HL-60 (cell line): Measurements from ENCODE around the gene STAB2.

Experiments
- DNase-seq, 2 experiments: peaks; one replicate each; pipeline ENCODE4 v3.0.0-alpha.2; 2010 to 2020; ENCODE audit warnings: low read depth in 1 of 2, low spot score in 1 of 2
- H3K27ac ChIP-seq: fragments of 250-450 bp; sonication (Bioruptor Pico); replicated peaks from 2 replicates; pipeline ENCODE4 v1.5.1; 2020; ENCODE audit warnings: mild to moderate bottlenecking, moderate library complexity
- H3K27me3 ChIP-seq: fragments of 250-450 bp; sonication (Bioruptor Pico); 2 replicates; pipeline ENCODE4 v1.5.1; 2021; ENCODE audit warnings: mild to moderate bottlenecking, moderate library complexity; ENCODE audit not compliant: insufficient read depth, poor library complexity, severe bottlenecking
- H3K4me3 ChIP-seq: replicated peaks from 2 replicates; pipeline ENCODE4 v1.5.1; 2011; ENCODE audit warnings: mild to moderate bottlenecking, control low read depth, low read length; ENCODE audit not compliant: insufficient read depth
- GABPA ChIP-seq: IDR thresholded peaks from 2 replicates; pipeline ENCODE4 v1.6.1; 2012; ENCODE audit warnings: low read depth
- POLR2AphosphoS5 ChIP-seq: IDR thresholded peaks from 2 replicates; pipeline ENCODE4 v1.6.1; 2012; ENCODE audit warnings: low read depth
- SPI1 ChIP-seq: IDR thresholded peaks from 2 replicates; pipeline ENCODE4 v1.6.1; 2012; ENCODE audit warnings: low read depth, mild to moderate bottlenecking, borderline replicate concordance
- TF ChIP-seq, protein P1 (sequence below): IDR thresholded peaks from one replicate; pipeline ENCODE4 v1.5.1; 2011; ENCODE audit warnings: low read length, control low read depth, inconsistent platforms; ENCODE audit not compliant: insufficient read depth
- TF ChIP-seq, protein P2 (sequence below): IDR thresholded peaks from 2 replicates; pipeline ENCODE4 v1.6.1; 2012; ENCODE audit warnings: low read depth; ENCODE audit not compliant: insufficient replicate concordance

The STAB2 gene

DNA sequence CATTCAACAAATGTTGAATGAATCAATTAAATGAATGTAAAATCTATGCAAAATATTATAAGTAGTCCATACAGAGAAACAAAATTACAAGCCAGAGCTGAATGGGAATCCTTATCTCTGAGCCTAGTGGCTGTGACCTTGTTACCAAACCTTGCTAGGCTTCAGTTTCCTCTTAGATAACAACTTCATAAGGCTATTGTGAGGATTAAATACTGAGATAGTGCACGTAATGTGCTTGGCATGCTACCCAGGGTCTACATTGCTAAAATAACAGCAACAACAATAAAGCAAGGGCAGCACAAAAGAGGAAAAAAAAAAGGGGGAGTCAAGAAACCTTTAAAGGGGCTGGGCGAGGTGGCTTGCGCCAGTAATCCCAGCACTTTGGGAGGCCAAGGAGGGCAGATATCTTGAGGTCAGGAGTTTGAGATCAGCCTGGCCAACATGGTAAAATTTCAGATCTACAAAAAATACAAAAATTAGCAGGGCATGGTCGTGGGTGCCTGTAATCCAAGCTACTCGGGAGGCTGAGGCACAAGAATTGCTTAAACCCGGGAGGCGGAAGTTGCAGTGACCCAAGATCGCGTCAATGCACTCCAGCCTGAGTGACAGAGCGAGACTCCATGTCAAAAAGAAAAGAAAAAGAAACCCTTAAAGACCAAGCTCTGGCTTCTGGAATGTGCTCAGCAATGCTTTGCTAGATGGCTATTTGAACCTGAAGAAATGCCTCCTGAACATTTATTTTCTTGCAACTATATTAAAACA lies 14.1 kb downstream of the STAB2 start:
- no peak overlapping the region for H3K27ac ChIP-seq
- no peak overlapping the region for H3K4me3 ChIP-seq
- no peak for DNase-seq
- H3K27me3 ChIP-seq = no peaks in the 10 kb centered on the region
- TF ChIP-seq, protein P1, sequence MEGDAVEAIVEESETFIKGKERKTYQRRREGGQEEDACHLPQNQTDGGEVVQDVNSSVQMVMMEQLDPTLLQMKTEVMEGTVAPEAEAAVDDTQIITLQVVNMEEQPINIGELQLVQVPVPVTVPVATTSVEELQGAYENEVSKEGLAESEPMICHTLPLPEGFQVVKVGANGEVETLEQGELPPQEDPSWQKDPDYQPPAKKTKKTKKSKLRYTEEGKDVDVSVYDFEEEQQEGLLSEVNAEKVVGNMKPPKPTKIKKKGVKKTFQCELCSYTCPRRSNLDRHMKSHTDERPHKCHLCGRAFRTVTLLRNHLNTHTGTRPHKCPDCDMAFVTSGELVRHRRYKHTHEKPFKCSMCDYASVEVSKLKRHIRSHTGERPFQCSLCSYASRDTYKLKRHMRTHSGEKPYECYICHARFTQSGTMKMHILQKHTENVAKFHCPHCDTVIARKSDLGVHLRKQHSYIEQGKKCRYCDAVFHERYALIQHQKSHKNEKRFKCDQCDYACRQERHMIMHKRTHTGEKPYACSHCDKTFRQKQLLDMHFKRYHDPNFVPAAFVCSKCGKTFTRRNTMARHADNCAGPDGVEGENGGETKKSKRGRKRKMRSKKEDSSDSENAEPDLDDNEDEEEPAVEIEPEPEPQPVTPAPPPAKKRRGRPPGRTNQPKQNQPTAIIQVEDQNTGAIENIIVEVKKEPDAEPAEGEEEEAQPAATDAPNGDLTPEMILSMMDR = no peak
- TF ChIP-seq, protein P2, sequence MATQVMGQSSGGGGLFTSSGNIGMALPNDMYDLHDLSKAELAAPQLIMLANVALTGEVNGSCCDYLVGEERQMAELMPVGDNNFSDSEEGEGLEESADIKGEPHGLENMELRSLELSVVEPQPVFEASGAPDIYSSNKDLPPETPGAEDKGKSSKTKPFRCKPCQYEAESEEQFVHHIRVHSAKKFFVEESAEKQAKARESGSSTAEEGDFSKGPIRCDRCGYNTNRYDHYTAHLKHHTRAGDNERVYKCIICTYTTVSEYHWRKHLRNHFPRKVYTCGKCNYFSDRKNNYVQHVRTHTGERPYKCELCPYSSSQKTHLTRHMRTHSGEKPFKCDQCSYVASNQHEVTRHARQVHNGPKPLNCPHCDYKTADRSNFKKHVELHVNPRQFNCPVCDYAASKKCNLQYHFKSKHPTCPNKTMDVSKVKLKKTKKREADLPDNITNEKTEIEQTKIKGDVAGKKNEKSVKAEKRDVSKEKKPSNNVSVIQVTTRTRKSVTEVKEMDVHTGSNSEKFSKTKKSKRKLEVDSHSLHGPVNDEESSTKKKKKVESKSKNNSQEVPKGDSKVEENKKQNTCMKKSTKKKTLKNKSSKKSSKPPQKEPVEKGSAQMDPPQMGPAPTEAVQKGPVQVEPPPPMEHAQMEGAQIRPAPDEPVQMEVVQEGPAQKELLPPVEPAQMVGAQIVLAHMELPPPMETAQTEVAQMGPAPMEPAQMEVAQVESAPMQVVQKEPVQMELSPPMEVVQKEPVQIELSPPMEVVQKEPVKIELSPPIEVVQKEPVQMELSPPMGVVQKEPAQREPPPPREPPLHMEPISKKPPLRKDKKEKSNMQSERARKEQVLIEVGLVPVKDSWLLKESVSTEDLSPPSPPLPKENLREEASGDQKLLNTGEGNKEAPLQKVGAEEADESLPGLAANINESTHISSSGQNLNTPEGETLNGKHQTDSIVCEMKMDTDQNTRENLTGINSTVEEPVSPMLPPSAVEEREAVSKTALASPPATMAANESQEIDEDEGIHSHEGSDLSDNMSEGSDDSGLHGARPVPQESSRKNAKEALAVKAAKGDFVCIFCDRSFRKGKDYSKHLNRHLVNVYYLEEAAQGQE = no peak
- TF ChIP-seq SPI1 (no peak), GABPA (no peak), POLR2AphosphoS5 (no peak)

DNA sequence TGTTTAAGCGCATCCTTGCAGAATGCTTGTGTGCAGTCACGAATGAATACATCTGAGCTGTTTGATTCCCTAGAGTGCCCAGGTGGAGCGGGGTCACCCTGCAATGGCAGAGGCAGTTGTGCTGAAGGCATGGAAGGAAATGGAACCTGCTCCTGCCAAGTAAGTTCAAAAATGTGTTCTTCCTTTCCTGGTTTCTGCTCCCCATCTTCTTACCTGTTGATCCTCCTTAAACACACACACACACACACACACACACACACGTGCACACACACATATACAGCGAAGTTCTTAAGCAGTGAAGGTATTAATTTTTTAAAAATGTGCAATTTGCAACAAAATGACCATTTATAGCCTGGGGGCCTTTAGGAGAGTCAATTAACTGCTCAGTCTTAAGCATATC lies 33.3 kb downstream of the STAB2 start:
- H3K4me3 ChIP-seq = no peak overlapping the region
- DNase-seq = no peak
- TF ChIP-seq POLR2AphosphoS5 (no peak), SPI1 (no peak)
- TF ChIP-seq, protein P2 = no peak
- no peaks in the 10 kb centered on the region for H3K27me3 ChIP-seq
- no peak overlapping the region for H3K27ac ChIP-seq

DNA sequence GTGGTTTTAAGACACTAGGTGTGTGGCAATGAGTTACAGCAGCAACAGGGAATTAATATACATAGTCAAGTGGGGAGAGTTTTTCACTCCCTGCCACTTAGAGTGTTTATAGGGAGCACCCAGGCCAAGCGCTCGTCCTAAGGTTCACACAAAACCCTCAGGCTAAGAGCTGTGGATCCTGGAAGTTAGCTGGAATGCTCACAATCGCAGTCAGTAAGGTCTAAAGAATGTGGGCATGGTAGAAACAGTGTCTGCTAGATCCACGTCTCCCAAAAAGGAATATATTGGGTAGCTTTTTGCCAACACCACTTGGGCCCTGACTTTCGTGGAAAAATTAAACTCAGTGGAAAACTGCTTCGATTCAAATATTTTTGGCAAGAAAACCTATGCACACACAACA lies 36.6 kb downstream of the STAB2 start:
- Histone ChIP-seq H3K27ac (no peak overlapping the region), H3K27me3 (no peaks in the 10 kb centered on the region), H3K4me3 (no peak overlapping the region)
- TF ChIP-seq, protein P2 = no peak
- TF ChIP-seq POLR2AphosphoS5 (no peak), GABPA (no peak), SPI1 (no peak)
- TF ChIP-seq, protein P1 = no peak
- no peak for DNase-seq
